Measurements from ENCODE around the gene PDE4D. TPM values are rescaled to one million over a fixed set of nuclear protein-coding genes. Genes with fewer than 3 reads are reported as not detected.

The PDE4D gene
- total RNA-seq, 1 experiment from 2014 or later = 2.1 TPM

DNA sequence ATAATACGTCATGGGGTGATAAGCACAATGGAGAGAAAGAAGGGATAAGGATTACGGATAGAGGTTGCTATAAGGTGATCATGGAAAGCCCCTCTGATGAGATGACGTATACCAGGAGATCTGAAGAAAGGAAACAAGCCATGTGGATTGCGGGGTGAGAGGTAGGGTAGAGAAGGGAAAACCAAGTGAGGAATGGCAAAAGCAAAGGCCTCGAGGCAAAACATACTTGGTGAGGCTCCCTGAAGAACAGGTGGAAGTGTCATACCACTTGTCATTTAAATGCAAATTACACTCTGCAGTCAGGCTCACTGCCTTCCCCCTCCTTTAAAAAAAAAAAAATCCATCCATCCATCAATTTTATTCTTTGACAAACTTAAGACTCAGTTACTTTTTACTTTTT is 889.9 kb downstream of the PDE4D start:
- Histone ChIP-seq H4K91ac (ENCODE audit: insufficient read length, low read depth, low read length) (no peak overlapping the region), H3K14ac (ENCODE audit: insufficient read depth, low read length) (no peak overlapping the region), H3K18ac (ENCODE audit: insufficient read length, low read depth, low read length) (no peak overlapping the region), H2AFZ (ENCODE audit: low read length) (no peak overlapping the region), H2BK12ac (ENCODE audit: insufficient read length, low read depth, low read length) (no peak overlapping the region), H4K8ac (replicated peaks; ENCODE audit: insufficient read length, low read depth, low read length) (no peak overlapping the region), H4K5ac (ENCODE audit: insufficient read length, low read depth, low read length) (no peak overlapping the region), H3K79me2 (ENCODE audit: insufficient read depth, low read length) (no peaks in the 10 kb centered on the region), H3K9me3 (ENCODE audit: control insufficient read depth, low read depth, low read length) (no peaks in the 10 kb centered on the region), H3K4me1 (ENCODE audit: insufficient read depth, low read length) (peaks cover 7% of the 10 kb centered on the region; the same call in 1 of the 2 replicates), H3K9ac (ENCODE audit: extremely low read depth, insufficient read length, low read length) (no peak overlapping the region), H3K79me1 (ENCODE audit: insufficient read depth, low read depth, low read length, poor library complexity, severe bottlenecking) (no peaks in the 10 kb centered on the region), H3T11ph (ENCODE audit: low read length) (no peak overlapping the region), H2BK15ac (ENCODE audit: low read depth, low read length) (no peak overlapping the region), H4K20me1 (ENCODE audit: control insufficient read depth, insufficient read depth, insufficient read length) (no peaks in the 10 kb centered on the region), H3K56ac (ENCODE audit: insufficient read length, low read depth, low read length) (no peak overlapping the region), H2BK5ac (ENCODE audit: insufficient read length, low read length) (no peak overlapping the region), H3K27ac (ENCODE audit: insufficient read length, low read depth, low read length) (no peak overlapping the region), H2BK120ac (ENCODE audit: low read depth, low read length, poor library complexity, severe bottlenecking) (no peak overlapping the region), H2BK20ac (ENCODE audit: low read depth, low read length, poor library complexity, severe bottlenecking) (no peak overlapping the region), H3K27me3 (ENCODE audit: insufficient read depth, low read length) (no peaks in the 10 kb centered on the region), H3K23ac (ENCODE audit: insufficient read length, low read depth, low read length) (no peak overlapping the region), H3K4me2 (ENCODE audit: insufficient read depth, insufficient read length, low read length) (peak overlapping the region; percentile 57), H3K23me2 (ENCODE audit: insufficient read length, low read depth, low read length, poor library complexity, severe bottlenecking) (no peaks in the 10 kb centered on the region), H3K4ac (ENCODE audit: low read depth, low read length) (no peak overlapping the region), H2AK5ac (ENCODE audit: insufficient read length, low read length) (no peak overlapping the region)
- no peaks in the 10 kb centered on the region; the same call in 1 of the 2 replicates for H3K27me3 Mint-ChIP-seq (ENCODE audit: low read depth)
- H3K36me3 Mint-ChIP-seq (ENCODE audit: insufficient read depth in 1 of 3, low read depth in 3 of 3) = no peaks in the 10 kb centered on the region
- peak; percentile 60 for DNase-seq
- no peak for TF ChIP-seq CTCF (conservative IDR thresholded peaks at IDR 0.05)
- H3K4me3 Mint-ChIP-seq = no peak overlapping the region
- no CpG with 5 or more reads among the region's 5 CpGs for WGBS (ENCODE audit: extremely low coverage, insufficient read length, low lambda C conversion rate)
- no peak overlapping the region; a peak in 1 of 7 replicates for H3K27ac Mint-ChIP-seq
- H3K9me3 Mint-ChIP-seq = no peaks in the 10 kb centered on the region
- H3K4me1 Mint-ChIP-seq = peaks cover 30 to 48% of the 10 kb centered on the region in 2 experiments
